Subcutaneous abdominal adipose tissue (tissue), 5 donors: ENCODE data around the gene NANOS3.

Experiments used
- H3K27ac ChIP-seq: one replicate; pipeline ENCODE4 v1.7.0; 2013; ENCODE audit warnings: low read depth, mild to moderate bottlenecking, inconsistent platforms, low read length, moderate library complexity
- H3K27me3 ChIP-seq, 5 donors: one replicate each; pipeline ENCODE4 v1.7.0; 2013; ENCODE audit warnings: low read length in 5 of 5, inconsistent platforms in 1 of 5; ENCODE audit not compliant: control insufficient read depth in 5 of 5, insufficient read depth in 4 of 5
- H3K36me3 ChIP-seq, 5 donors: one replicate each; pipeline ENCODE4 v1.7.0; 2013; ENCODE audit warnings: low read length in 5 of 5; ENCODE audit not compliant: control insufficient read depth in 5 of 5, insufficient read depth in 5 of 5
- H3K4me1 ChIP-seq, 5 donors: one replicate each; pipeline ENCODE4 v1.7.0; 2013; ENCODE audit warnings: low read length in 5 of 5, mild to moderate bottlenecking in 3 of 5, moderate library complexity in 1 of 5; ENCODE audit not compliant: control insufficient read depth in 5 of 5, insufficient read depth in 5 of 5
- H3K4me3 ChIP-seq, 5 donors: one replicate each; pipeline ENCODE4 v1.7.0; 2013; ENCODE audit warnings: low read length in 5 of 5, low read depth in 1 of 5
- H3K9ac ChIP-seq, 5 donors: one replicate each; pipeline ENCODE4 v1.7.0; 2013; ENCODE audit warnings: low read length in 5 of 5, mild to moderate bottlenecking in 4 of 5, moderate library complexity in 3 of 5
- H3K9me3 ChIP-seq, 5 donors: one replicate each; pipeline ENCODE4 v1.7.0; 2013; ENCODE audit warnings: low read length in 5 of 5; ENCODE audit not compliant: control insufficient read depth in 5 of 5
- donor health status: healthy.
- donor health status: healthy.
- donor health status: healthy.
- donor health status: healthy.
- donor health status: healthy.

The NANOS3 gene

DNA sequence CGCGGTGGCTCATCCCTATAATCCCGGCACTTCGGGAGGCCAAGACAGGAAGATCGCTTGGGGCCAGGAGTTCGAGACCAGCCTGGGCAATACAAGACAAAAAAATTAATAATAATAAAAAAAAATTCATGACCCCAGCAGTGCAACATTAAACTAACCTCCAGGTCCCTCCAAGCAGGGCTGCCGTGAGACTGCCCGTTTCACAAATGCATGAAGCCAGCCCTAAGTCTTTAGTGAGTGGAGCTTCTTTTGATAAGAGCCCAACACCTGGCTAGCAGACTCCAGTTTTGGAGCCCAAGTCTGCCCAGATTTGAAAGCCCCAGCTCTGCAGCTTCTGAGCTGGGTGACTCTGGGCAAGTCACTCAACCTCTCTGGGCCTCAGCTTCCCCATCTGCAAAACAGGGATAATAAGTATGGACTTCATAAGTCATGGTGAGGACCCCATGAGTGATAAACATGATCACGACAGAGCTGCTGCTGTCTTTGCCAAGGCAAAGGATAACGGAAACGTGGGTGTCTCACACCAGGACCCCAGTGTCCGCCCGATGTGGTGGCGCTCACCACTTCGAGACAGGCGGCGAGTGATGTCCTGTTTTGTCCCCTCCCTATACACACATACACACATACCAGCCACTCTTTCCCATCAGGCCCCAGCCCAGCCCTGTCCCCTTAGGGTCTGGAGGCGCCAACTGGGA is 38.4 kb upstream of the NANOS3 start:
- Histone ChIP-seq H3K27me3 (no peaks in the 10 kb centered on the region), H3K9me3 (no peaks in the 10 kb centered on the region), H3K4me3 (peak overlapping the region; percentile 52 to 100 (median 83)), H3K9ac (peak overlapping the region; percentile 12 to 100 (median 84)), H3K36me3 (peaks cover 0 to 62% (median 29%) of the 10 kb centered on the region in 5 donors), H3K27ac (peak overlapping the region; percentile 100), H3K4me1 (peaks cover 10 to 81% (median 70%) of the 10 kb centered on the region in 5 donors)

DNA sequence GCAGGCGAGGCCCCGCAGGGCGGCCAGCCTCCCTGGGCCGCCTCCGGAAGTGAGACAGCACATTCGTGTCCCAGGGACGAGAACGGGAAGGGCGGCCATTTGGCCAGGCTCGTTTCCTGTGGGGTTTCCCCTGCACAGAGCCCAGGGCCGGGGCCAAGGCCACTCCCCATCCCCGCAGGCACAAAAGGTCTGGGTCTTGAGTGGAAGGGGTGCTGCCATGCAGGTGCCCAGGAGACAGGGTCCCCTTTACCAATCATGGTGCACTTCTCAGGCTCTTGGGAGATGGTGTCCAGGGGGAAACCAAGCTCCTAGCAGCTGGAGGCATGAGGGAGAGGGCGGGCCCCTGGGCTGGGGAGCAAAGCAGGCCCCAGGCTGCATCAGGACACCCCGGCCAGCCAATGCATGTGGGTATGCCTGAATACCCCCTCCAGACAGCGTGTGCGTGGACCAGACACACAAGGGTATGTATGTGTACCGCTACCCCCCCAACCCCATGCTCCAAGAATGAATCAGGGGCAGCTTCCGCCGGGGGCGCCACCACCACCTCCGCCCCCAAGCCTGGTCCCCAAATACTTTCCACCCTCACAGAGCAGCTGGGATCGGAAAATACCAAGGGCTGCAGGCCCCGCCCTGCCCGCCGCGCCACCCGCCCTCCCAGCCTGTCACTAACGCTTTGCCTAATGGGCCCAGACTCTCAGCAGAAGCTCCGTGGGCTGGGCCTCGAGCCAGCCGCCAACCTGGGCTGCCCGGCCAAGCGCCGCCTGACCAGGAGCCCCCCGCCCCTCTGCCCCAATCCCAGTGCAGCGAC is 37.6 kb upstream of the NANOS3 start:
- H3K4me3 ChIP-seq = peak overlapping the region; percentile 73 to 100 (median 98)
- peak overlapping the region; percentile 75 to 100 (median 95) for H3K9ac ChIP-seq
- peaks cover 0 to 56% (median 25%) of the 10 kb centered on the region in 5 donors for H3K36me3 ChIP-seq
- no peaks in the 10 kb centered on the region for H3K27me3 ChIP-seq
- H3K9me3 ChIP-seq = no peaks in the 10 kb centered on the region
- H3K27ac ChIP-seq = peak overlapping the region; percentile 100
- peaks cover 4 to 79% (median 70%) of the 10 kb centered on the region in 5 donors for H3K4me1 ChIP-seq

DNA sequence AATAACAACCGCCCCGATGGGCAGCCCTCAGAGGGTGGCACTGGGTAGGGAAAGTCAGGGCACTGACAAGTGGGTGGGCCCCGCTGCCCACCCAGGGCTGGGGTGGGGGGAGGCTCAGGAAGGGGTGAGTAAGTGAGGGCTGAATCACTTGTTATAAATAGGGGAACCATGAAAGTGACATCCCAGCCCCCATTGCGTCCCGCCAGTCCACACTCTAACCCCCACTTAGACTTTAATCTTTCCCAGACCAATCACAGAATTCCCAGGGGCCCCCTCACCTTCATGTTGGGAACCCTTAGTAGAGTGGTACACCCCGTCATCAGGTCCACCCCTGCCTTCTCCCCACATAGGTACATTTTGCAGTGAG is 37.0 kb upstream of the NANOS3 start:
- Histone ChIP-seq H3K9me3 (no peaks in the 10 kb centered on the region), H3K27me3 (no peaks in the 10 kb centered on the region), H3K9ac (peak overlapping the region; percentile 75 to 100 (median 95)), H3K4me1 (peaks cover 4 to 75% (median 70%) of the 10 kb centered on the region in 5 donors), H3K36me3 (peaks cover 0 to 50% (median 20%) of the 10 kb centered on the region in 5 donors), H3K27ac (peak overlapping the region; percentile 100), H3K4me3 (peak overlapping the region; percentile 73 to 100 (median 98))

DNA sequence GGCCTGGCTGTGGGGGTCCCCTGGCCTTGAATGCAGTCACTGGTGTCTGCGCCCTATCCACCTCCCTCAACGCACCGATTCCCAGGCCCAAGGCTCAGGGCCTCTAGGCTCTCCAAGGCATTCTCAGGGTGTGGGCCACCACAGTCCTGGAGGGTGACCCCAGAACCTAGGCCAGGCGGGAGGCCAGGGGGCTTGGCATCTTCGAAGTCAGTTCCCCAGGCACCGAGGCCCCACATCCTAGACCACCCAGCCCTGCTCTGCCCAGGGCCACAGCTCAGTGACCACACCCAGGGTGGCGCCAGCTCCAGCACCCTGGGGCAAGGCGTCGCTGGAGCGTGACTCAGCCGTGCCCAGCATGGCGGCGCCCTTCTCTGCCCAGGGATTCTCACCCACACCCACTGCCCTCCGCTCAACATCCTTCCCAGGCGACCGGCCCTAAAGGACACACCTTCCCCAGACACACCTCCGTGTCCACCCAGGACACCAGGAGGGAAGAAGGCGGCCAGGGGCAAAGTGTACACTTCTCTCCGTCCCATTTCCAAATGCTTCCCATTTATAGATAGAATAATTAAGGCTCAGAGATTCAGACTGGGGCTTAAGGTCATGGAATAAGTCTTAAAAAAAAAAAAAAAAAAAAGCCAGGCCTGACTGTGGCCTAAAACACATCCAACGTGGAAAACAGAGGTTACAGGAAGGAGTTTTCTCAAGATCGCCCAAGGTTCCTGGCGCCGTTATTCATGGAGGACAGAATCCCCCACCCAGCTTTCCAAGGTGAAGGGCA is 36.4 kb upstream of the NANOS3 start:
- Histone ChIP-seq H3K4me3 (peak overlapping the region; percentile 73 to 100 (median 98)), H3K9ac (peak overlapping the region; percentile 75 to 100 (median 95)), H3K4me1 (peaks cover 4 to 75% (median 69%) of the 10 kb centered on the region in 5 donors), H3K27me3 (no peaks in the 10 kb centered on the region), H3K27ac (peak overlapping the region; percentile 100), H3K9me3 (no peaks in the 10 kb centered on the region), H3K36me3 (peaks cover 0 to 47% (median 20%) of the 10 kb centered on the region in 5 donors)

DNA sequence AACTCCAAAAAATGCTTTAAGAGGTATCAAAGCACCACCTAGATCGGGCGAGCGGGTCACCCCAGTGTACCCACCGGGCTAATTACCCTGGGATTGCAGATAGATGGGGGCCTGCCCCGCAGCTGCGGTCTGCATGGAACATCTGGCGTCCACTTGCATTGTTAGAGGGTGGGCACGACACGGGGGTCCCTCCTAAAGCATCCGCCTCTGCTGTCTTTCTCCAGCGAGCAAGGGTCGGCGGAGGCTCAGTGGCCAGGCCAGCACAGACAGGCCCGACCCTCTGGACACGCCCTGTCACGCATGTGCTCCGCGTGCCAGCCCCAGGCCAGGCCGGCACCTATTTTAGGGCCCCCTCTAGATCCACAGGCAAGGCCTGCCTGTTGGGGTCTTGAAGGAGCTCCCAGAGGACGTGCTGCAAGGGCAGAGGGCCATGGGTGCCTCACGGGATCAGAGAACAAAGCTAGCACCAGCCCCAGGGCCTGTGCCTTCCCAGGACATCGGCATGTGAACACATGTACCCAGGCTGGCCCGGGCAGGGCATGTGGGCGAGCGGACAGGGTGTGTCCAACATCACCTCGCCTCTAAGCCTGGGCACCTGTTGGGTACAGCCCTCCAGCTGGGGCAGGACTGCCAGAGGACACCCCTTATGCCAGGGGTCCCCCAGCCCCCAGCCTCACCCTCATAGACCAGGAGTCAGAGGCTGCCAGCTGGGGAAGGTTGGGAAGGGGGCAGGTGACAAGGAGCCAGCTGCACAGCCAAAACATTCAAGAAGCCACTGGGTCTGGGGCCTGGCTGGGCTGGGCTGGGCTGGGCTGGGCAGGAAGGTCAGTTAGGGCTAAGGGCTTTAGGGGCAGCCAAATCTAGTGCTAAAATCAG is 35.6 kb upstream of the NANOS3 start:
- Histone ChIP-seq H3K9me3 (no peaks in the 10 kb centered on the region), H3K4me1 (peaks cover 4 to 73% (median 64%) of the 10 kb centered on the region in 5 donors), H3K27me3 (no peaks in the 10 kb centered on the region), H3K27ac (peak overlapping the region; percentile 100), H3K4me3 (peak overlapping the region; percentile 73 to 100 (median 98)), H3K36me3 (peaks cover 0 to 38% (median 11%) of the 10 kb centered on the region in 5 donors), H3K9ac (peak overlapping the region; percentile 75 to 100 (median 95))

DNA sequence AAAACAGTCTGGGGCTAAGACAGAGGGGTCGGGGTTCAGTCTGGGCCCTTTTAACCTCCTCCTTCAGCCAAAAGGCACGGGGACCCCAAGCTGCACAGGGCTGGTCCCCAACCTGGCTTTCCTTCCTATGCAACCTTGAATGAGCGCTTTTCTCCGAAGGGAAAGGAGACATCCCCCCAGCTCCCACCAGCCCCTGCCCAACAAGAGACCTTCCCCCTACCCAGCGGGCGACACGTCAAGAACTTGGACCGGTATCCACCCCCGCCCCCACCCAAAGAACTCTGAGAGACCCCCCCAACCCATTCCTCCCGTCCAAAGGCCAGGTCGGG is 35.0 kb upstream of the NANOS3 start:
- no peaks in the 10 kb centered on the region for H3K9me3 ChIP-seq
- H3K4me1 ChIP-seq = peaks cover 5 to 73% (median 64%) of the 10 kb centered on the region in 5 donors
- H3K36me3 ChIP-seq = peaks cover 0 to 32% (median 5%) of the 10 kb centered on the region in 5 donors
- H3K27ac ChIP-seq = peak overlapping the region; percentile 100
- H3K4me3 ChIP-seq = peak overlapping the region; percentile 73 to 100 (median 98)
- peak overlapping the region; percentile 75 to 100 (median 95) for H3K9ac ChIP-seq
- no peaks in the 10 kb centered on the region for H3K27me3 ChIP-seq

DNA sequence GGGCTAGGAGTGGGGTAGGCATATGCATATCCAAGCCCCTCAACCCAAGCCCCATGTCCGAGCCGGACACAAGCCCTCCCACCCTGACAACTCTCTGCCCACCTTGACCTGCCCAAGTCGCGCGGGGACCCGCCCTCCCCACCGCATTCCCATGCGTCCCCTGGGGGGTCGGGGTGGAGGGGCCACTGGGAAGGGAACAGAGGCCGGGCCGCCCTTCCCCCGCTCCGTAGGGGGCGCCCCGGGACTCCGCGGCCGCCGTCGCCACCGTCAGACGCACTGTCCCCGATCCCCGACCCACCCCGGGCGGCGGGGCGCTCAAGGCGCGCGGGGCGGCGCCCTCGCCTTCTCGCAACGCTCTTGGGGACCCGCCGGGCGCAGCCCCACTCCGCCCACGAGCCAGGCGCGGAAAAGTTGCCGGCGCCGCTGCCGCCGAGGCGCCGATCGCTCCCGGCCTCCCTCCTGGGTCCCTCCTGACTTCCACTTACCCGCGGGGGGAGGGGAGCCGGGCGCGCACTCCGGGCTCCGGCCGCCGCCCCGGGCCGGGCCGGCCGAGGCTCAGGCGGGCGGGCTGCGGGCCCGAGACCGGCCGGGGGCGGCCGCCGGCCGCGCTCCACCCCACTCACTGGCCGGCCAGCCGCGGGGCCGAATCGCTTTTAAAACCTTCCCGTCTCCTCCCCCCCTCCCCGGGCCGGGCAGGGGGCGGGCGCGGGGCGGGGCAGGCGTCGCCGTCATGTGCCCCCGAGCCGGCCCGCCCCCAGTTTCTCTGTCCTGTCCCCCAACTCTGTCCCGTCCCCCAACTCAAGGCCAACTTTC is 34.4 kb upstream of the NANOS3 start:
- peak overlapping the region; percentile 73 to 100 (median 98) for H3K4me3 ChIP-seq
- no peaks in the 10 kb centered on the region for H3K9me3 ChIP-seq
- peak overlapping the region; percentile 84 to 100 (median 97) for H3K9ac ChIP-seq
- peaks cover 0 to 27% (median 3%) of the 10 kb centered on the region in 5 donors for H3K36me3 ChIP-seq
- no peaks in the 10 kb centered on the region for H3K27me3 ChIP-seq
- peaks cover 5 to 73% (median 60%) of the 10 kb centered on the region in 5 donors for H3K4me1 ChIP-seq
- H3K27ac ChIP-seq = peak overlapping the region; percentile 100

DNA sequence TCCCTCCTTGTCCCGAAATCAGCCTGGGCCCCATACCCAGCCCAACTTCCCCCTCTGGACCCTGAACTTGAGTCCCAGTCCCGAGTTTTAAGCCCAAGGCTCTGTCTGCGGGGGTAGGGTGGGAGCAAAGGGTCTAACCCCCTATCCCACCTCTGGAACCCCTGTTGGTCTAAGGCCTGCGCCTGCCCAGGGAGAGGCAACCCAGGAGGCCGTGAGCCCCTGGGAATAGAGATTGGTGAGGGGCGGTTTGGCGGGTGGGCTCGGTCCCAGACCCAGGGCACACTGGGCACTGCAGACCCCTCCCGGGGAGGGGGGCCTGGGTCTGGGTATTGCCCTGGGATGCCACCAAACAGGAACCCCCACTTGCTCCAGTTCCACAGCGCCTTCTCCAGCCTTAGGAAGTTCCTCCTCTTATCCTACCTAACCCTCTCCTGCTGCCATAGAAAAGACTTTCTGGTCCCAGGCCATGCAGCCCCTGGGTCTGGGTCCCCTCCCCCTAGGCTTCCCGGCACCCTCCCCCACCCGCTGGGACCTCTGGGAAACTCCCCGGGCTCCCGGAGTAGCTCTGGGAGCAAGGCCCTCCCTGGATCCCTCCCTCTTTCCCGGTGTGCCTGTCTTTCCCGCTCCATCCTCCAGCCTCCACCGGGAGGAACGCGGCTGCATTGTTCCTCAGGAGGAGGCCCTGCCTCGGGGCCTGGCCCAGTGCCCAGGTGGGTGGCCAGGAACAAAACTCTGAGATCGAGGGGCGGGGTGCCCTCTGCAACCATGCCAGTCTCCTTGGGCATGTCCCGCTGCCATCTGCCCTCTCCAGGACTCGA is 33.6 kb upstream of the NANOS3 start:
- peak overlapping the region; percentile 62 to 79 (median 72) for H3K4me3 ChIP-seq
- peak overlapping the region; percentile 48 to 97 (median 80) for H3K9ac ChIP-seq
- H3K27ac ChIP-seq = peak overlapping the region; percentile 100
- H3K36me3 ChIP-seq = peaks cover 0 to 23% (median 3%) of the 10 kb centered on the region in 5 donors
- no peaks in the 10 kb centered on the region for H3K9me3 ChIP-seq
- H3K27me3 ChIP-seq = no peaks in the 10 kb centered on the region
- peaks cover 5 to 73% (median 60%) of the 10 kb centered on the region in 5 donors for H3K4me1 ChIP-seq
